Measurements from ENCODE around the gene EEF1AKMT3. TPM values are rescaled to one million over a fixed set of nuclear protein-coding genes. Genes with fewer than 3 reads are reported as not detected.
A peak's percentile ranks its signal among the peaks of the same experiment; 100 is the strongest.

Gene EEF1AKMT3
- total RNA-seq, 2 donors from 2014 or later, result 3.7 to 5.8 TPM

- H3K27ac ChIP-seq (ENCODE audit: low read depth, low read length), result no peak overlapping the region
- H3K36me3 ChIP-seq (ENCODE audit: control insufficient read depth, insufficient read depth, low read length), result peaks cover 29% of the 10 kb centered on the region
- Mint-ChIP-seq H3K27me3 (ENCODE audit: insufficient read depth) (peaks cover 49% of the 10 kb centered on the region), H3K4me1 (peaks cover 37% of the 10 kb centered on the region), H3K4me3 (peak overlapping the region; percentile 73), H3K27ac (peak overlapping the region; percentile 42), H3K9me3 (no peaks in the 10 kb centered on the region), H3K36me3 (ENCODE audit: low read depth) (peaks cover 34% of the 10 kb centered on the region)
- H3K9me3 ChIP-seq (ENCODE audit: control insufficient read depth, low read length), result no peaks in the 10 kb centered on the region
- H3K27me3 ChIP-seq (ENCODE audit: control insufficient read depth, insufficient read depth, low read length, poor library complexity, severe bottlenecking), result peaks cover 43% of the 10 kb centered on the region
- TF ChIP-seq CTCF (conservative IDR thresholded peaks at IDR 0.05), result no peak
- H3K4me3 ChIP-seq (ENCODE audit: low read length), result peak overlapping the region; percentile 86
- H3K9ac ChIP-seq (ENCODE audit: extremely low read depth, low read length, poor library complexity, severe bottlenecking), result no peak overlapping the region
- 24 to 29% methylated on average over 1 of the region's 1 CpG for WGBS, 2 experiments (ENCODE audit: insufficient coverage in 1 of 2, insufficient read length in 1 of 2)
- DNase-seq, result no peak
- peaks cover 5% of the 10 kb centered on the region for H3K4me1 ChIP-seq (ENCODE audit: control insufficient read depth, insufficient read depth, low read length)
These were observed 18.6 kb upstream of the EEF1AKMT3 start for GRCh38 chr12:57753756-57754337.

- H3K4me3 ChIP-seq (ENCODE audit: low read length), result peak within 1 kb of the TSS; percentile 86
- DNase-seq, result peak; percentile 90
- no peak within 1 kb of the TSS for H3K9ac ChIP-seq (ENCODE audit: extremely low read depth, low read length, poor library complexity, severe bottlenecking)
- H3K4me1 Mint-ChIP-seq, result peaks cover 37% of the 10 kb centered on the region
- H3K36me3 Mint-ChIP-seq (ENCODE audit: low read depth), result peaks cover 29% of the 10 kb centered on the region
- 0 to 1% methylated on average over 3 to 25 of the region's 41 CpGs for WGBS, 2 experiments (ENCODE audit: insufficient coverage in 1 of 2, insufficient read length in 1 of 2)
- H3K27ac ChIP-seq (ENCODE audit: low read depth, low read length), result no peak within 1 kb of the TSS
- H3K9me3 ChIP-seq (ENCODE audit: control insufficient read depth, low read length), result no peaks in the 10 kb centered on the region
- H3K36me3 ChIP-seq (ENCODE audit: control insufficient read depth, insufficient read depth, low read length), result peaks cover 21% of the 10 kb centered on the region
- H3K27me3 ChIP-seq (ENCODE audit: control insufficient read depth, insufficient read depth, low read length, poor library complexity, severe bottlenecking), result peaks cover 43% of the 10 kb centered on the region
- H3K4me1 ChIP-seq (ENCODE audit: control insufficient read depth, insufficient read depth, low read length), result peaks cover 5% of the 10 kb centered on the region
- H3K4me3 Mint-ChIP-seq, result peak within 1 kb of the TSS; percentile 73
- H3K27ac Mint-ChIP-seq, result peak within 1 kb of the TSS; percentile 42
- no peaks in the 10 kb centered on the region for H3K9me3 Mint-ChIP-seq
- TF ChIP-seq CTCF (conservative IDR thresholded peaks at IDR 0.05), result no peak
- peaks cover 54% of the 10 kb centered on the region for H3K27me3 Mint-ChIP-seq (ENCODE audit: insufficient read depth)
These were observed 17.8 kb upstream of the EEF1AKMT3 start, which contains the start of gene MARCHF9 for GRCh38 chr12:57754411-57755193. Gene MARCHF9, plus strand, starts transcription at chr12:57755103. Its CDS starts 426 bp downstream, at chr12:57755529.

- Histone ChIP-seq H3K27ac (ENCODE audit: low read depth, low read length) (no peak overlapping the region), H3K36me3 (ENCODE audit: control insufficient read depth, insufficient read depth, low read length) (peaks cover 18% of the 10 kb centered on the region), H3K9ac (ENCODE audit: extremely low read depth, low read length, poor library complexity, severe bottlenecking) (no peak overlapping the region), H3K4me3 (ENCODE audit: low read length) (no peak overlapping the region), H3K27me3 (ENCODE audit: control insufficient read depth, insufficient read depth, low read length, poor library complexity, severe bottlenecking) (peaks cover 43% of the 10 kb centered on the region), H3K4me1 (ENCODE audit: control insufficient read depth, insufficient read depth, low read length) (peaks cover 5% of the 10 kb centered on the region), H3K9me3 (ENCODE audit: control insufficient read depth, low read length) (no peaks in the 10 kb centered on the region)
- Mint-ChIP-seq H3K4me1 (peaks cover 37% of the 10 kb centered on the region), H3K27me3 (ENCODE audit: insufficient read depth) (peaks cover 54% of the 10 kb centered on the region), H3K36me3 (ENCODE audit: low read depth) (peaks cover 28% of the 10 kb centered on the region), H3K27ac (no peak overlapping the region), H3K9me3 (no peaks in the 10 kb centered on the region), H3K4me3 (peak overlapping the region; percentile 73)
- WGBS, 2 experiments (ENCODE audit: insufficient coverage in 1 of 2, insufficient read length in 1 of 2), result 0% methylated on average over 33 of the region's 34 CpGs; no CpG with 5 or more reads in 1 of the 2 experiments
- no peak for TF ChIP-seq CTCF (conservative IDR thresholded peaks at IDR 0.05)
- DNase-seq, result no peak
These were observed 17.3 kb upstream of the EEF1AKMT3 start for GRCh38 chr12:57755194-57755453.

Measured in endodermal cell (in vitro differentiated cells).